ENCODE measurements around the gene ANGPTL2. TPM values are rescaled to one million over a fixed set of nuclear protein-coding genes. Genes with fewer than 3 reads are reported as not detected.

ANGPTL2 gene
- total RNA-seq, 1 experiment from 2014 or later: 0.20 TPM

GRCh38 chr9:127143920-127144465 lies 21.6 kb upstream of the ANGPTL2 start (continued):
- no peak for TF ChIP-seq ZNF274 (IDR thresholded peaks at IDR 0.05; ENCODE audit: low read depth, low read length)
- TF ChIP-seq ZFX (IDR thresholded peaks at IDR 0.05): no peak
- no peak for TF ChIP-seq JUND (IDR thresholded peaks at IDR 0.05)

GRCh38 chr9:127142931-127143464 lies 20.6 kb upstream of the ANGPTL2 start:
- no peaks in the 10 kb centered on the region; the same call in 1 of the 2 replicates for H3K27me3 ChIP-seq (ENCODE audit: insufficient read depth, low read length)
- H4K20me1 ChIP-seq (ENCODE audit: insufficient read depth): no peaks in the 10 kb centered on the region
- no peak for DNase-seq (ENCODE audit: low read depth, low spot score)
- H3K36me3 ChIP-seq (ENCODE audit: control insufficient read depth in 1 of 2, insufficient read depth in 2 of 2, low read length in 2 of 2): no peaks in the 10 kb centered on the region
- ChIA-PET CTCF (no interaction called here), POLR2A (no interaction called here), RAD21 (ENCODE audit: low non-redundant PET in 1 of 2, low total read pairs in 2 of 2, uncharacterized antibody in 2 of 2, unreplicated experiment in 2 of 2) (no interaction called here)
- ATAC-seq: no peak
- no peak overlapping the region for H3K9ac ChIP-seq (ENCODE audit: low read length)
- H3K4me3 ChIP-seq (replicated peaks in 1 of 2; ENCODE audit: low read depth in 1 of 2, low read length in 2 of 2): no peak overlapping the region
- no peak overlapping the region for H3K4me2 ChIP-seq (ENCODE audit: low read length)
- H3K27ac ChIP-seq (ENCODE audit: low read depth, low read length): no peak overlapping the region
- no peak overlapping the region for H2AFZ ChIP-seq (ENCODE audit: low read depth, low read length, poor library complexity, severe bottlenecking)
- no peaks in the 10 kb centered on the region for H3K4me1 ChIP-seq (ENCODE audit: control insufficient read depth in 1 of 2, insufficient read depth in 2 of 2, low read length in 2 of 2)
- H3K79me2 ChIP-seq (ENCODE audit: insufficient read depth, low read length): no peaks in the 10 kb centered on the region
- TF ChIP-seq SIN3A (IDR thresholded peaks at IDR 0.05; ENCODE audit: low read depth) (no peak), ELF1 (IDR thresholded peaks at IDR 0.05; ENCODE audit: borderline replicate concordance, low read depth) (no peak), FOSL1 (IDR thresholded peaks at IDR 0.05; ENCODE audit: low read depth) (no peak), EZH2phosphoT487 (IDR thresholded peaks at IDR 0.05; ENCODE audit: borderline replicate concordance) (no peak), SRF (IDR thresholded peaks at IDR 0.05; ENCODE audit: low read depth) (no peak), POLR2A (IDR thresholded peaks at IDR 0.05; ENCODE audit: borderline replicate concordance, extremely low read depth, insufficient read depth, insufficient read length) (no peak), CEBPB (IDR thresholded peaks at IDR 0.05; ENCODE audit: low read depth) (no peak), YY1 (IDR thresholded peaks at IDR 0.05; ENCODE audit: extremely low read depth, insufficient replicate concordance, low read depth, low read length) (no peak), MAX (IDR thresholded peaks at IDR 0.05) (no peak), ZNF274 (IDR thresholded peaks at IDR 0.05; ENCODE audit: low read depth, low read length) (no peak), CBX3 (IDR thresholded peaks at IDR 0.05; ENCODE audit: low read depth) (no peak)
- intact Hi-C loops (cut with micrococcal nuclease): no loop called here
- no TSS peak for BruUV-seq (replicated peaks)
- no peaks in the 10 kb centered on the region for H3K9me2 ChIP-seq (ENCODE audit: insufficient read depth)
- H3K9me3 ChIP-seq (ENCODE audit: control insufficient read depth in 1 of 2, insufficient read depth in 1 of 2, low read depth in 1 of 2, low read length in 2 of 2): no peaks in the 10 kb centered on the region

Data from HCT116 (cell line).